Measurements from ENCODE around the gene TRPV4.
"Not testable (repeated sequence)": the region's sequence is repeated elsewhere in the genome, so short reads cannot be mapped to it uniquely, and the experiment has no call there.

TRPV4 gene

DNA sequence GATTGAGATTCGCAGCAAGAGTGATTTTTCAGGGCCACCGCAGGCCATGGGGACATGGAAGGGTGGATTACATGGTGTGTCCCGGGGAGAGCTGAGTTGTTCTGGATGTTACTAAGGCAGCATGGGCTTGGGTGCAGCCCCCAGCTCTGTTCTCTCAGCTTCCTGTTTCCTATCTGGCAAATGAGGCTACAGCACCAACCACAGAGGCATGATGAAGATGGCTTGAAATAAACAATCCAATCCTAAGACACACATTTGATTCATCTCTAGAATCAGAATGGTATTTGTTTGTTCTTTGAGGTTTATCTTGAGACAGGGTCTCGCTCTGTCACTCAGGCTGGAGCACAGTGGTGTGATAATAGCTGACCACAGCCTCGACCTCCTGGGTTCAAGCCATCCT lies 25.6 kb upstream of the TRPV4 start:
- no peak for DNase-seq

- DNase-seq: no peak
Measured at GRCh38 chr12:109857715-109858114, 24.5 kb upstream of the TRPV4 start.

DNA sequence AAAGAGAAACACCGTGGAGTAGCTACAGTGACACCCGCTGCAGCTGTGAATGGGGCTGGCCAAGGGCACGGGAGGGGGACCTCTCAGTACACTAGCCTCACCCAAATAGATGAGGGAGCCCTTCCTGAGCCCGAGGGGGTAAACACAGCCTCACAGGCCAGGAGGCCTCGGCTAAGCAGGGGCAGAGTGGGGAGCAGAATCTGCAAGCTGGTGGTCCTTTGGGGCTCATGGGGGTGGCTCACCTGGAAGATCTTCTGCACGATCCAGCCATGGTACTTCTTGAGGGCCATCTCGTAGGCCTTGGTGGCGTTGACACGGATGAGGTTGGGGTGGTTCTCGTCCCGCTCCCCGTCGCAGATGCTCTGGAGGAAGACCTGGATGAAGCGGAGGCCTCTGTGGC lies 22.2 kb upstream of the TRPV4 start:
- no peak for DNase-seq

DNA sequence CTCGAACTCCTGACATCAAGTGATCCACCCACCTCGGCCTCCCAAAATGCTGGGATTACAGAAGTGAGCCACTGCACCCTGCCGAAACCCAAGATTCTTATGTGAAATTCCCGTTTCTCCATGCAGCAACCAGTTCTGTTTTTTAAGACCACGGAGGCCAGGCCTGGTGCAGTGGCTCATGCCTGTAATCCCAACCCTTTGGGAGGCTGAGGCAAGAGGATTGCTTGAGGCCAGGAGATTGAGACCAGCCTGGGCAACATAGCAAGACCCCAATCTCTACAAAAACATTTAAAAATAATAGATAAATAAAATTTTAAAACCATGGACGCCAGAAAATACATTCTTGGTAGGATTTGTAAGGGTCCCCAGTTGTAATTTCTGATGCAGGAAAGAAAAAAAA lies 17.3 kb upstream of the TRPV4 start:
- DNase-seq: not testable (repeated sequence)

- no peak for DNase-seq
Measured at GRCh38 chr12:109847142-109847735, 14.0 kb upstream of the TRPV4 start.

- no peak for DNase-seq
Measured at GRCh38 chr12:109845824-109846205, 12.6 kb upstream of the TRPV4 start.

GRCh38 chr12:109844983-109845823 lies 12.0 kb upstream of the TRPV4 start:
- peak; percentile 70 for DNase-seq

- no peak for DNase-seq
Measured at GRCh38 chr12:109844091-109844490, 10.9 kb upstream of the TRPV4 start.

- DNase-seq: no peak
Measured at GRCh38 chr12:109842021-109842420, 8.8 kb upstream of the TRPV4 start.

DNA sequence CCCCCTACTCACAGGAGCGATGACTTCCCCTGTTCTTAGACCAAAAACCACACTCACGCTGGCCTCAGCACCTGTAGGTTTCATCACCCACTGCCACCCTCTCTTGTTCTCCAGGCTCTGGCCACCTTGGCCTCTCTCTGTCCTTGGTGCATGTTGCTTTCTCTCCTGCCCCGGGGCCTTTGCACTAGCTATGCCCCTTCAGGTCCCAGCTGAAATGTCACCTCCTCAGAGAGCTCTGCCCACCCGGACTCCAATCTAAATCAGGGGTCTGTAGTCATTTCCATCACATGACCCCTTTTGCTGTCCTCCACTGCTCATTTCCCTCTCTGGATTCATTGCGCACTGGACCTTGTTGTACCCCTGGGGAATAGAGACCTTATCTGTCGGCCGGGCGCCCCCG lies 8.2 kb upstream of the TRPV4 start:
- DNase-seq: no peak

DNA sequence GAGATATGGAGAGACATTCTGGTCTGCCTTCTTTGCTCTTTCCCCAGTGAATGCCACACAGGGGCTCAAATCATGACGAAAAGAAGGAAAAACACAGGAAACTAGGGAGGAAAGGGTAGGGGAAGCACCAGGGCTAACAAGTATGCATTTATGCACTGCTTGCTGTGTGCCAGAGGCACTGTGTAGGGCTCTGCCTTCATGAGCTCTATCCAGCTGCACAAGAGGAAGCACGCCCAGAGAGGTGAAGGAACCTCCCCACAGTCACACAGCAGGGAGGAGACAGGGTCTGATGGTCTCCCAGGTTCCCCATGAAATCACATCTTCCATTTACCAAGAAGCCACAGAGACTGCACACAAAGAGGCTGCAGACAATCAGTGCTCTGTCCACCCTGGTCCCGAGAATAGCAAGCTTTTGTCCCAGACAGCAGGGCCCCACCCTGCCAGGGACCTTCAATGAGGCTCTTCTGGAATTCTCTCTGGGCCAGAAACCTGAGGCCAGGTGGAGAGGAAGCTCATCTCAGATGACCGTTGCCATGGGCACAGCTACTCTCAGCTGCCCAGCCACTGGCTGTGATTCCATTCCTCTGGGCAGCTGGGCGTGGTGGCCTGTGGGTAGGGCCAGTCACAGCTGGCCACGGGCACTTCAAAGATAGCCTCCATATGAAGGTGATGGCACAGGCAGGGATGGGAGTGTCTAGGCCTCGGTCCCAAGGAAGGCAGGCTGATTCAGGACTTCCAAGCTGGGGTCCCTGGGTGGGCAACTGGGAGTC lies 7.3 kb upstream of the TRPV4 start:
- peak; percentile 23 for DNase-seq

- DNase-seq: no peak
Measured at GRCh38 chr12:109839444-109839843, 6.2 kb upstream of the TRPV4 start.

- DNase-seq: no peak
Measured at GRCh38 chr12:109836916-109837315, 3.7 kb upstream of the TRPV4 start.

DNA sequence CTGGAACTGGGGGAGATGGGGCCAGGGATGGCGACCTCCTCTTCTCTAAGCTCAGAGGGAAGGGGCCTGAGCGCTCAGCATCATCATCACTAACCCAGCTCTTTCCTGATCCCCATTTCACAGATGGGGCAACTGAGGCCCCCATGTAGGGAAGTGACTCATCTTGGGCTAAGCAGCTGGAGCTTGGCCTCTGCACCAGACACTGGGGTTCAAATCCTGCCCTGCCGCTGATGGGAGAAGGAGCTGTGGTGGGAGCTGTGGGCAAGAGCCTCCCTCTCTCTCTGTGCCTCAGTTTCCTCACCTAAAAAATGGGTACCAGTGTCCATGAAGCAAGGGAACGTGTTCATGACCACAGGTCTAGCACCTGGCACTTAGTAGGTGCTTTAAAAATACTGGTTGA lies 2.6 kb upstream of the TRPV4 start:
- DNase-seq: no peak

DNA sequence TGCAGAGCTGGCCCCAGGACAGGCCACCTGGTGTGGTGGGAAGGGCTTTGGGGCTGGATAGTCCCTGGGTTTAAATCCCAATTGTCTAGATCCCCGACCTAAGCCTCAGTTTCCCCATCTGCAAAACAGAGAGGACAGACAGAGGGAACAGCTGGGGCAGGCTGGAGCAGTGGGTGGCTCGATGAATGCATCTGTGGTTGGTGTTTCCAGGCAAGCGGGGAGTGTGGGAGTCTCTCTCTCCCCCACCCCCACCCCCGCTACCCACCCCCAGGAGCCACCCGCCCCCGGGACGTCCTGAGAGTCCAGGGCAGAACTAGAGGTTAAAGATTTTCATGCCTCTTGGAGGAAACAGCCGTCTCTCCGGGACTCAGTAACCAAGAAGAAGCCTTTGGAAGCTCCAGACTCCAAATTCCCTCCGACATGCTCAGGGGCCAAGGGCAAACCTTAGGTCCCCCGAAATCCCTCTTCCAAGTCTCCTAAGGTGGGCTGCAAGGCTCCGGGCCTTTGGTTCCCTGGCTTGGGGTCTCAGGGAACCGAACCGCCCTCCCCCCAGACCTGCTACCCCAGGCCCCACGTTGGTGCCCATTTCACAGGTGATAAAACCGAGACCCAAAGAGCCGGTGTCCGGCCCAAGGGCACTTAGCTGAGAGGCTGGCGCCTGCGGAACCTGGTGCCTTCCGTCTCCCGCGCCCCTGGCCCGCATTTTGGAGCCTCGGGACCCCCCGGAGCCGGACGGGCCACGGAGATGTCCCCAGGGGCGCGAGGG lies 474 bp downstream of the TRPV4 start:
- DNase-seq: no peak

GRCh38 chr12:109831929-109832328 lies 1.3 kb downstream of the TRPV4 start:
- no peak for DNase-seq

DNA sequence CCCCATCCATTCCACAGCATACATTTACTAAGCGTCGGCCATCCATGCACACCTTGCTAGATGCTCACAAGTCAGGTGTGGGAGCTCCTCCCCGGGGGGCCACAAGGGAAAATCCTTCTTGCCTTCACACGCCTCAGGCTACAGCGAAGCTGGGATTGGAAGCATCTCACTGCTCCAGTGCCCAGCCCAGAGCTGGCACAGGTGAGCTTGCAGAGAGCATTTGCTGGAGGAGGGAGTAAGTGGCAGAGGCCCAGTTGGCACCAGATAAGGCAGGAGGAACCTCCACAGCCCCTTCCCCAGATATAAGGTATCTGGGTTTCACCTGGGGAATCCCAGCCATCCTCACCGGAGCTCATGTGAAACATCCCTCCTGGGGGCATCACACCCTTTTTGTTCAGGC lies 1.8 kb downstream of the TRPV4 start:
- no peak for DNase-seq

GRCh38 chr12:109830718-109831117 lies 2.5 kb downstream of the TRPV4 start:
- no peak for DNase-seq

DNA sequence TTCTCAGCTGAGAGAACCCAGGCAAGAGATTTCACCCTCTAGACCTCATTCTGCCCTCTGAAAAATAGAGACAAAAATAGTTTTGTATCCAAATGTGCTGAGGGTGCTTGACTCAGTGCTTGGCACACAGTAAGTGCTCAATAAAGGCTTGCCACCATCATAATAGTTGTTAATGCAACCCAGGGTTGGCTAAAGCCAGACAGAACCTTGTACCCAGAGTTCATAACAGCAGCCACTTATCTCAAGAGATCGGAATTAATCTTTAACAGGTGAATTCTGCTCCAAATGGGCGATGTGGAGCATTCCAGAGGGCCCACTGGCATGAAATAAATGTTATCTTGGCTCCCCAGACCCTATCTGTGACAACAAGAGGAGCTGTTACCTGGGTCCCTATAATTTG lies 2.9 kb downstream of the TRPV4 start:
- no peak for DNase-seq

DNA sequence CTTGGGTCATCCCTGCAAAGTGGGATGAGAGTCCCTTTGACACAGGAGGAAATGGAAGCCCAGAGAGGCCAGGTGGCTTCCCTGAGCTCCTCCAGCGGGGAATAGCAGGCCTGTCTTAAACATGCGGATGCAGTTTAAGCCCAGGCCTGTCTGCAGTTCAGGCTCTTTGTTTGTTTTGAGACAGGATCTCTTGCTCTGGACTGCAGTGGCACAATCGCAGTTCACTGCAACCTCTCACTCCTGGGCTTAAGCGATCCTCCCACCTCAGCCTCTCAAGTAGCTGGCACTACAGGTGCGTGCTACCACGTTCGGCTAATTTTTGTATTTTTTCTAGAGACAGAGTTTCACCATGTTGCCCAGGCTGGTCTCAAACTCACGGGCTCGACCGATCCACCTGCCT lies 3.5 kb downstream of the TRPV4 start:
- no peak for DNase-seq

GRCh38 chr12:109828754-109829511 lies 4.3 kb downstream of the TRPV4 start:
- no peak for DNase-seq
